ENCODE measurements around the gene CENATAC. TPM values are rescaled to one million over a fixed set of nuclear protein-coding genes. Genes with fewer than 3 reads are reported as not detected.
A peak's percentile ranks its signal among the peaks of the same experiment; 100 is the strongest.
"Not testable (repeated sequence)": the region's sequence is repeated elsewhere in the genome, so short reads cannot be mapped to it uniquely, and the experiment has no call there.

The CENATAC gene
- total and polyA plus RNA-seq, 2 experiments from 2014 or later: 24.5 to 26.2 TPM

DNA sequence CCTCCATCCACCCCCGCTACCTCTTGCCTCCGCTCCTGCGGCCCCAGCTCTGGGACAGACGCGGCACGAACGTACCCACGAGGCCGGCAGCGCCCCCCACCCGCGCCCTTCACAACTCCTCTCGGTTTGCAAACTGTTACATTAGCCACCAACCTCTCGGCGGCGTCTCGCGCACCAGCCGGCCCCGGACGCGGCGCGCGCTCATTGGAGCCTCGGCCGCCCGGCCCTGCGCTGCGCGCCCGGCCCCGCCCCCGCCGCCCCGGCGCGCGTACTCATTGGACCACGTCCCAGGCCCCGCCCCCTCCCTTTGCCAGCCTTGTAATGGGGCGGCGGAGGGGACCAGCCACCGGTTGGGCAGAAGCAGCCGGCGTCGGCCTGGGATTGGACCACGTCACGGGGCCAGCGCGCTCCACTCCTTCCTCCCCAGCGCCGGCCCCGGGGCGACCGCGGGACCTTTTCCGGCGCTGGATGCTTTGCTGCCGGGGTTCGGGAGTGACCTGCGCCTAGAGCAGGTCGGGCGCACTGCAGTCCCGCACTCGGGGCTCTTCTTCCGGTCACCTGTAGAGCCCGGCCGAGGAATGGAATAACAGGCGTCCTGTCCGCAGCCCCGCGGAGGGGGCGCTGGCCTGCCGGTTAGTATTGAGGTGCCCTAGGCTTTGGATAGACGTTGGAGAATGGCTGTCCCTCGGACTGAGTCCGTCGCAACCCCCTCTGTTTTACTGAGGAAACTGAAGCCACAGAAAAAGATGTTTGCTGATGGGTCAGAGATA is 59.2 kb downstream of the CENATAC start, which contains the start of gene HYOU1:
HYOU1 (minus strand) TSS at position 206 of the 770 bp plus-strand sequence. CDS start 1,045 bp downstream, outside the sequence.
- DNase-seq (ENCODE audit: low spot score): peak; percentile 99
- Histone ChIP-seq H4K20me1 (ENCODE audit: insufficient read depth, poor library complexity, severe bottlenecking) (peaks cover 6% of the 10 kb centered on the region), H3K4me3 (peak within 1 kb of the TSS; percentile 64), H3K9me2 (replicated peaks; ENCODE audit: insufficient read depth) (no peaks in the 10 kb centered on the region), H3K27ac (peak within 1 kb of the TSS; percentile 86), H3K4me1 (ENCODE audit: insufficient read depth) (peaks cover 13% of the 10 kb centered on the region), H3K4me2 (peak within 1 kb of the TSS; percentile 96), H2AFZ (peak within 1 kb of the TSS; percentile 64), H3K9me3 (ENCODE audit: low read depth) (no peaks in the 10 kb centered on the region), H3K79me2 (peaks cover 32% of the 10 kb centered on the region), H3K36me3 (replicated peaks; ENCODE audit: insufficient read depth, low read depth) (no peaks in the 10 kb centered on the region), H3K27me3 (no peaks in the 10 kb centered on the region)
- TF ChIP-seq CTCF (IDR thresholded peaks at IDR 0.05; ENCODE audit: poor library complexity) (peak; percentile 30), EZH2phosphoT487 (IDR thresholded peaks at IDR 0.05; ENCODE audit: low read depth, severe bottlenecking, unreplicated experiment) (no peak)
- whole genome bisulfite sequencing (ENCODE audit: low lambda C conversion rate, missing lambda C conversion rate): 1% methylated on average over 49 of the region's 79 CpGs

GRCh38 chr11:119059128-119059527 is 61.2 kb downstream of the CENATAC start:
- H3K79me2 ChIP-seq: peaks cover 35% of the 10 kb centered on the region
- H3K9me2 ChIP-seq (replicated peaks; ENCODE audit: insufficient read depth); H3K9me3 ChIP-seq (ENCODE audit: low read depth); H3K4me3 ChIP-seq; DNase-seq (ENCODE audit: low spot score); H4K20me1 ChIP-seq (ENCODE audit: insufficient read depth, poor library complexity, severe bottlenecking); H2AFZ ChIP-seq; H3K27me3 ChIP-seq; H3K36me3 ChIP-seq (replicated peaks; ENCODE audit: insufficient read depth, low read depth); H3K4me2 ChIP-seq; H3K27ac ChIP-seq: not testable (repeated sequence)
- peaks cover 13% of the 10 kb centered on the region for H3K4me1 ChIP-seq (ENCODE audit: insufficient read depth)
- 100% methylated on average over 4 of the region's 35 CpGs for WGBS (ENCODE audit: low lambda C conversion rate, missing lambda C conversion rate)

DNA sequence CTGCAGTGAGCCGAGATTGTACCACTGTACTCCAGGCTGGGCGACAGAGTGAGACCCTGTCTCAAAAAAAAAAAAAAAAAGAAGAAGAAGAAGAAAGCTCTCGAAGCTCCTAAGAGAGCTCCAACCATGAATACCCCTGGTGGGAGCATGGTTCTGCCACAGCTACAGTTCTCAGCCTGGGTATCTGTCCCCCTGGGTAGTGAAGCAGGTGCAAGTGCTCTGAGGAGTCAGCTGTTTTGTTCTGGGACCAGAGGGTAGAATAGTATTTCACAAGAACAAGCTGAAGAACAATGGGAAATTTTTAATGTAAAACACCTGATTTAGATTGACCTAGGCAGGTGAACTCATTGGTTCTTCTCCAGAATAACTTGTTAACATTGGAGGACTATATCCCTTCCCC is 63.3 kb downstream of the CENATAC start:
- Histone ChIP-seq H3K4me2 (no peak overlapping the region), H3K27ac (no peak overlapping the region), H3K9me2 (replicated peaks; ENCODE audit: insufficient read depth) (no peaks in the 10 kb centered on the region), H3K9me3 (ENCODE audit: low read depth) (no peaks in the 10 kb centered on the region), H2AFZ (no peak overlapping the region), H3K79me2 (peaks cover 25% of the 10 kb centered on the region), H3K4me3 (no peak overlapping the region), H3K27me3 (no peaks in the 10 kb centered on the region), H3K4me1 (ENCODE audit: insufficient read depth) (peaks cover 6% of the 10 kb centered on the region), H4K20me1 (ENCODE audit: insufficient read depth, poor library complexity, severe bottlenecking) (no peaks in the 10 kb centered on the region), H3K36me3 (replicated peaks; ENCODE audit: insufficient read depth, low read depth) (no peaks in the 10 kb centered on the region)
- WGBS (ENCODE audit: low lambda C conversion rate, missing lambda C conversion rate): 94% methylated on average over 3 of the region's 3 CpGs
- TF ChIP-seq CTCF (IDR thresholded peaks at IDR 0.05; ENCODE audit: poor library complexity) (no peak), EZH2phosphoT487 (IDR thresholded peaks at IDR 0.05; ENCODE audit: low read depth, severe bottlenecking, unreplicated experiment) (no peak), EZH2 (IDR thresholded peaks at IDR 0.05; ENCODE audit: borderline replicate concordance) (no peak)
- DNase-seq (ENCODE audit: low spot score): no peak

DNA sequence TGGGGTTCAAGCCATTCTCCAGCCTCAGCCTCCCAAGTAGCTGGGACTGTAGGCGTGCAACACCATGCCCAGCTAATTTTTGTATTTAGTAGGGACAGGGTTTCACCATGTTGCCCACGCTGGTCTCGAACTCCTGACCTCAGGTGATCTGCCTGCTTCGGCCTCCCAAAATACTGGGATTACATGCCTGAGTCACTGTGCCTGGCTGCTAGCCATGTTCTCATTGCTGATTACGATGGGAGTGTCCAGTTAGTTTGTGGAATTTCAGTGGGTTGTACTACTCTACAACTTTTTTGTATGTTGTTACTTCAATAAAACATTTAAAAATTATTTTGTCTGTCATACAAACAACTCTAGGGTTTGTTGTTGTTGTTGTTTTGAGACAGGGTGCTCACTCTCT is 64.8 kb downstream of the CENATAC start:
- Histone ChIP-seq H2AFZ (no peak overlapping the region), H3K4me1 (ENCODE audit: insufficient read depth) (peaks cover 9% of the 10 kb centered on the region), H3K9me2 (replicated peaks; ENCODE audit: insufficient read depth) (no peaks in the 10 kb centered on the region), H3K27me3 (no peaks in the 10 kb centered on the region), H3K36me3 (replicated peaks; ENCODE audit: insufficient read depth, low read depth) (no peaks in the 10 kb centered on the region), H3K79me2 (peaks cover 27% of the 10 kb centered on the region), H4K20me1 (ENCODE audit: insufficient read depth, poor library complexity, severe bottlenecking) (no peaks in the 10 kb centered on the region), H3K27ac (no peak overlapping the region), H3K4me2 (no peak overlapping the region), H3K9me3 (ENCODE audit: low read depth) (no peaks in the 10 kb centered on the region), H3K4me3 (no peak overlapping the region)
- DNase-seq (ENCODE audit: low spot score): no peak
- no peak for TF ChIP-seq EZH2 (IDR thresholded peaks at IDR 0.05; ENCODE audit: borderline replicate concordance)
- no peak for TF ChIP-seq EZH2phosphoT487 (IDR thresholded peaks at IDR 0.05; ENCODE audit: low read depth, severe bottlenecking, unreplicated experiment)
- TF ChIP-seq CTCF (IDR thresholded peaks at IDR 0.05; ENCODE audit: poor library complexity): no peak
- 84% methylated on average over 5 of the region's 5 CpGs for WGBS (ENCODE audit: low lambda C conversion rate, missing lambda C conversion rate)

Data from hepatocyte (in vitro differentiated cells).